ENCODE data around the gene USP12.

- TF ChIP-seq POLR2AphosphoS5 (IDR thresholded peaks at IDR 0.05; ENCODE audit: low read depth, low read length) (no peak), SIN3A (IDR thresholded peaks at IDR 0.05; ENCODE audit: borderline replicate concordance, insufficient read depth, low read length) (no peak), REST (IDR thresholded peaks at IDR 0.05; ENCODE audit: insufficient read depth in 1 of 2, low read depth in 2 of 2, low read length in 2 of 2) (no peak)
Measured at GRCh38 chr13:27037571-27037970, 134.0 kb downstream of the USP12 start.
